Ishikawa (cell line): ENCODE measurements around the gene RRBP1.

ENCODE experiments used
- CEBPB ChIP-seq: IDR thresholded peaks from 2 replicates; pipeline ENCODE4 v1.6.1; 2012
- CREB1 ChIP-seq: IDR thresholded peaks from 2 replicates; pipeline ENCODE4 v1.6.1; 2012; ENCODE audit warnings: low read depth
- EGR1 ChIP-seq: IDR thresholded peaks from 2 replicates; pipeline ENCODE4 v1.6.1; 2012
- EP300 ChIP-seq: IDR thresholded peaks from 2 replicates; pipeline ENCODE4 v1.6.1; 2012; ENCODE audit warnings: borderline replicate concordance
- FOXM1 ChIP-seq: IDR thresholded peaks from 2 replicates; pipeline ENCODE4 v1.6.1; 2012; ENCODE audit warnings: low read depth, borderline replicate concordance
- MAX ChIP-seq: IDR thresholded peaks from 2 replicates; pipeline ENCODE4 v1.6.1; 2012
- NFIC ChIP-seq: IDR thresholded peaks from 2 replicates; pipeline ENCODE4 v1.6.1; 2012
- RAD21 ChIP-seq: IDR thresholded peaks from 2 replicates; pipeline ENCODE4 v1.6.1; 2012; ENCODE audit warnings: low read depth
- REST ChIP-seq: IDR thresholded peaks from 2 replicates; pipeline ENCODE4 v1.6.1; 2012; ENCODE audit warnings: low read depth, mild to moderate bottlenecking
- TAF1 ChIP-seq: IDR thresholded peaks from 2 replicates; pipeline ENCODE4 v1.6.1; 2012; ENCODE audit warnings: low read depth, mild to moderate bottlenecking
- TCF12 ChIP-seq: IDR thresholded peaks from 2 replicates; pipeline ENCODE4 v1.6.1; 2012; ENCODE audit warnings: low read depth
- TEAD4 ChIP-seq: IDR thresholded peaks from 2 replicates; pipeline ENCODE4 v1.6.1; 2012
- USF1 ChIP-seq: IDR thresholded peaks from 2 replicates; pipeline ENCODE4 v1.6.1; 2012
- YY1 ChIP-seq: IDR thresholded peaks from 2 replicates; pipeline ENCODE4 v1.6.1; 2012; ENCODE audit warnings: low read depth
- ZBTB7A ChIP-seq: IDR thresholded peaks from 2 replicates; pipeline ENCODE4 v1.6.1; 2012; ENCODE audit warnings: low read depth

Gene RRBP1

GRCh38 chr20:17655286-17655651, 26.8 kb downstream of the RRBP1 start:
- TF ChIP-seq FOXM1 (no peak), USF1 (peak; percentile 78)

- TF ChIP-seq FOXM1, result no peak
- no peak for TF ChIP-seq EP300
- TF ChIP-seq TCF12, result 0 out of 2 replicates have a peak, but pooled peaks have one; percentile 21
- TF ChIP-seq YY1, result no peak
- no peak for TF ChIP-seq REST
- no peak for TF ChIP-seq CREB1
- TF ChIP-seq CEBPB, result no peak
- TF ChIP-seq EGR1, result no peak
- no peak for TF ChIP-seq NFIC
- TF ChIP-seq TEAD4, result peak; percentile 38
- TF ChIP-seq RAD21, result peak; percentile 13; the same call in 1 of the 2 replicates
- TF ChIP-seq ZBTB7A, result no peak
Observed at GRCh38 chr20:17654649-17655285, 27.3 kb downstream of the RRBP1 start.

- no peak for TF ChIP-seq USF1
- no peak for TF ChIP-seq FOXM1
- TF ChIP-seq TAF1, result no peak
- no peak for TF ChIP-seq EP300
- TF ChIP-seq RAD21, result no peak
- TF ChIP-seq REST, result no peak
- TF ChIP-seq CREB1, result no peak
- no peak for TF ChIP-seq TEAD4
- no peak for TF ChIP-seq TCF12
- no peak for TF ChIP-seq MAX
- TF ChIP-seq EGR1, result no peak
- no peak for TF ChIP-seq NFIC
- no peak for TF ChIP-seq CEBPB
- no peak for TF ChIP-seq YY1
- TF ChIP-seq ZBTB7A, result no peak
Observed at GRCh38 chr20:17653835-17654648, 28.0 kb downstream of the RRBP1 start.

- TF ChIP-seq CREB1, result no peak
- TF ChIP-seq MAX, result no peak
Observed at GRCh38 chr20:17652411-17652810, 29.6 kb downstream of the RRBP1 start.

- TF ChIP-seq TCF12 (no peak), RAD21 (0 out of 2 replicates have a peak, but pooled peaks have one; percentile 2), TEAD4 (no peak), USF1 (no peak)
Observed at GRCh38 chr20:17651760-17652388, 30.2 kb downstream of the RRBP1 start.

- TF ChIP-seq EP300, result no peak
Observed at GRCh38 chr20:17651129-17651759, 30.8 kb downstream of the RRBP1 start.
